Measurements from ENCODE around the gene KHK.

Gene KHK

DNA sequence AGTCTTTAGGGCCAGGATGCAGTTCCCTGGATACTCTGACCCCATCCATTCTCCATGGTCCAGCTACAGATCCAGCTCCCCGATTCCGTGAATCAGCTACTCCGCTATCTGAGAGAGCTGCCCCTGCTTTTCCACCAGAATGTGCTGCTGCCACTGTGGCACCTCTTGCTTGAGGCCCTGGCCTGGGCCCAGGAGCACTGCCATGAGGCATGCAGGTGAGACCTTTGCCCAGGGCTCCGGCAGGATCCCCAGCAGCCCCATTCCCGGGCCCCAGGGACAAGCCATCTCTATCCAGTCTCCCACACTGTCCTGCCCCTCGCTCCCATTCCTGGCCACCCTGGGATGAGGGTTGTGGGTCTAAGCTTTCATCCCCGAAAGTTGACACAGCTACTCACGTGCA is 46.3 kb upstream of the KHK start:
- TF ChIP-seq, protein P1, sequence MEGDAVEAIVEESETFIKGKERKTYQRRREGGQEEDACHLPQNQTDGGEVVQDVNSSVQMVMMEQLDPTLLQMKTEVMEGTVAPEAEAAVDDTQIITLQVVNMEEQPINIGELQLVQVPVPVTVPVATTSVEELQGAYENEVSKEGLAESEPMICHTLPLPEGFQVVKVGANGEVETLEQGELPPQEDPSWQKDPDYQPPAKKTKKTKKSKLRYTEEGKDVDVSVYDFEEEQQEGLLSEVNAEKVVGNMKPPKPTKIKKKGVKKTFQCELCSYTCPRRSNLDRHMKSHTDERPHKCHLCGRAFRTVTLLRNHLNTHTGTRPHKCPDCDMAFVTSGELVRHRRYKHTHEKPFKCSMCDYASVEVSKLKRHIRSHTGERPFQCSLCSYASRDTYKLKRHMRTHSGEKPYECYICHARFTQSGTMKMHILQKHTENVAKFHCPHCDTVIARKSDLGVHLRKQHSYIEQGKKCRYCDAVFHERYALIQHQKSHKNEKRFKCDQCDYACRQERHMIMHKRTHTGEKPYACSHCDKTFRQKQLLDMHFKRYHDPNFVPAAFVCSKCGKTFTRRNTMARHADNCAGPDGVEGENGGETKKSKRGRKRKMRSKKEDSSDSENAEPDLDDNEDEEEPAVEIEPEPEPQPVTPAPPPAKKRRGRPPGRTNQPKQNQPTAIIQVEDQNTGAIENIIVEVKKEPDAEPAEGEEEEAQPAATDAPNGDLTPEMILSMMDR (IDR thresholded peaks at IDR 0.05): no peak
- Mint-ChIP-seq H3K4me1 (peaks cover 14% of the 10 kb centered on the region), H3K27ac (no peak overlapping the region), H3K9me3 (no peaks in the 10 kb centered on the region), H3K27me3 (ENCODE audit: low read depth, poor library complexity) (no peaks in the 10 kb centered on the region), H3K36me3 (ENCODE audit: low read depth) (peaks cover 33% of the 10 kb centered on the region), H3K4me3 (no peak overlapping the region)
- no peak for DNase-seq

DNA sequence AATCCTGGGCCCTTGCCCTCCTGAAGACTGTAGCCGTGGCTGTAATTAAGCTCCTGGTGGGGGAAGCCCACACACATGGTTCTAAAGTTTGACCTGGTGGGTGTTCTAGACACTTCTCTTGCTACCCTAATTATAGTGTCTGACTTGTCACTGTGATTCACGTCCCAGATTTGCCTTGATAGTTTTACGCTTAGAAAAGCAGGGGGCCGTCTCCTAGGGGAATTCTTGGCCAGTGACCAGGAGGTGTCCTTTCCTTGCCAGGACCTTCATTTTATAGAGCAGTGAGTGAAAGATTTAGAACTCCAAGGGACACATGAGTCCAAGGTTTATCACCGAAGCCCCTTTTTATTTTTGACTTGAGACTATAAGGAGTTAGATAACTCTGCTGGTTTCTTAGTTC is 44.8 kb upstream of the KHK start:
- TF ChIP-seq, protein P1 (IDR thresholded peaks at IDR 0.05): no peak
- no peak overlapping the region for H3K4me3 Mint-ChIP-seq
- no peaks in the 10 kb centered on the region for H3K9me3 Mint-ChIP-seq
- H3K27me3 Mint-ChIP-seq (ENCODE audit: low read depth, poor library complexity): no peaks in the 10 kb centered on the region
- H3K36me3 Mint-ChIP-seq (ENCODE audit: low read depth): peaks cover 22% of the 10 kb centered on the region
- H3K4me1 Mint-ChIP-seq: peaks cover 14% of the 10 kb centered on the region
- no peak overlapping the region for H3K27ac Mint-ChIP-seq
- no peak for DNase-seq

DNA sequence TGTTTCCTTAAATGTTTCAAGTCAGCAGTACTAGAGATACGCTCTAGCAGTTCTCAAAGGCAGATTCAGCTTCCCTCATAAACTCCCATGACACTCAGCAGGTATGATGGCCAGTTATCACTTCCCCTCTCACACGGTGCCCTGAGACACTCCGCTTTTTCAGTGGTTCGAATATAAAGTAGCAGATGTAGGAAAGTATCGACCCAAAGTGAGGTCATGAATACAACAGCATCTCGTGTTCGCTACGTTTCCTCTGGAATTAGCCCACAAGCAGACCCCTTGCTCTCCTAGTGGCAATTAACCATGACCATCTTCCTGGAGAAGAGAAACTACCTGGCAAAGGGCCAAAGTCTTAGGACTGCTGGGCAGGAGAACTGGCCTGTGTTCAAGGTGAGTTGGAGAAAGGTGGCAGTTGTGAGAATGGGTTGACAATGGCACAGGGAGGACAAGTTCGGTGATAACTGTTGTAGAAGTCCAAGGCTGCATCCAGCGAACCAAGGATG is 44.4 kb upstream of the KHK start:
- Mint-ChIP-seq H3K4me1 (peaks cover 14% of the 10 kb centered on the region), H3K36me3 (ENCODE audit: low read depth) (peaks cover 18% of the 10 kb centered on the region), H3K27ac (peak overlapping the region; percentile 36), H3K9me3 (no peaks in the 10 kb centered on the region), H3K4me3 (no peak overlapping the region), H3K27me3 (ENCODE audit: low read depth, poor library complexity) (no peaks in the 10 kb centered on the region)
- TF ChIP-seq, protein P1 (IDR thresholded peaks at IDR 0.05): no peak
- no peak for DNase-seq

GRCh38 chr2:27042985-27043634 is 43.5 kb upstream of the KHK start:
- H3K4me1 Mint-ChIP-seq: peaks cover 18% of the 10 kb centered on the region
- no peak overlapping the region for H3K27ac Mint-ChIP-seq
- peaks cover 4% of the 10 kb centered on the region for H3K9me3 Mint-ChIP-seq
- peaks cover 22% of the 10 kb centered on the region for H3K36me3 Mint-ChIP-seq (ENCODE audit: low read depth)
- H3K4me3 Mint-ChIP-seq: no peak overlapping the region
- H3K27me3 Mint-ChIP-seq (ENCODE audit: low read depth, poor library complexity): no peaks in the 10 kb centered on the region
- TF ChIP-seq, protein P1 (IDR thresholded peaks at IDR 0.05): no peak
- no peak for DNase-seq

DNA sequence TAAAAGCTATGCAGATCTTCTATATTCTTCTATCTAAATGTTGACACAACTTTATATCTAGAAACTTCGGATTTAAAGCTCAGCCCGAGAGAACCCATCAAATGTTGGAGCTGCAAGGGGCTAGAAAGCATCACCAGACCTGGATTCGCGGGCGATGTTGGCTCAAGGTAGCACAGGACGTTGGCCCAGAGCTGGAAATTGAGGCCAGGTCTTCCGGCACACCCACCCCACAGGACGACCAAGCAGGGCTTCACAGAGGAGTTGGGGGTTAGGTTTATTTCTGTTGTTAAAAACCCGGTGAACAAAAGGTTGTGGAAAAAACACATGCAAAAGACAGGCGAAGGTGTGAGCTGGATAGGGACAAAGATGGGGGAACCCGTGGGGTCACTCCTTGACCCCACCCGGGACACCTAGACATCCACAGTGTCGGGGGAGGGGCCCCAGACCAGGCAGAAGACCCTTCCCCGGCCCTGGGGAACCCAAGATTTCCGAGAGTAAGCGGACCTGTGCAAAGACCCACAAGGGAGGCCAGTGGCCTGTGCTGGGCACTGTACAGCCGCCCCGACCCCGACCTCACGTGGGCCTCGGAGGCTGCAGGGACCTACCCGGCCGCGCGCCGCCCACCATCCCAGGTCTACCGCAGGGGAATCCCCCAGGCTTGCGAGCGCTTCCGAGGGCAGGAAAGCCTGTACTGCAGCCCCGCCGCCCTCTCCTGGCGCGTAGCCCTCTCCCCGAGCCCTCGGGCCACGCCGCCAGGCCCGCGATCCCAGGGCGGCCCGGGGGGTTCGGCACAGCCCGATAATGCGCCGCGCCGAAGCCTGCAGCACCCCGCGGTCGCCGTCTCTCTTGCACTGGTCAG is 36.9 kb upstream of the KHK start:
- peaks cover 15% of the 10 kb centered on the region for H3K9me3 Mint-ChIP-seq
- H3K4me3 Mint-ChIP-seq: peak overlapping the region; percentile 94
- H3K36me3 Mint-ChIP-seq (ENCODE audit: low read depth): peaks cover 19% of the 10 kb centered on the region
- peaks cover 26% of the 10 kb centered on the region for H3K4me1 Mint-ChIP-seq
- H3K27me3 Mint-ChIP-seq (ENCODE audit: low read depth, poor library complexity): peaks cover 14% of the 10 kb centered on the region
- TF ChIP-seq, protein P1 (IDR thresholded peaks at IDR 0.05): no peak
- peak overlapping the region; percentile 99 for H3K27ac Mint-ChIP-seq
- peak; percentile 62 for DNase-seq

Measured in nephron progenitor cell (in vitro differentiated cells).